ENCODE measurements around the gene ZDHHC8.

ZDHHC8 gene

GRCh38 chr22:20165913-20166312, 34.3 kb downstream of the ZDHHC8 start:
- no peak for DNase-seq

DNA sequence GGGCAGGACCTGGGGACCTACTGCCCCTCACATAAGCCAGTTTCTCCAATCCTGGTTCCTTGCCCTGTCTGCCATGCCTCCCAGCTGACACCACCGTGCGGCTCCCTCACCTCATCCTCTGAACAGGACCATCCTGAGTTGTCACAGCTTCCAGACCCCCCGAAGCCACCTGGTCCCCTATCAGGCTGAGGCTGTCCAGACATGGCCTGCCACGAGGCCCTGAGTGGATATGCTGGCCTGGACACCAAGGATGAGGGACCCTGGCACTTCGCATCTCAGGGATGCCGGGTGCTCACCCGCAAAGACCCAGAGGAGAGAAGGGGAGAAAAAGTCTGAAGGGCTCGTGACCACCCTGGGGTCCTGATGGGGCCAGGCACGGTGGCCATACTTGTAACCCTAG, 35.1 kb downstream of the ZDHHC8 start:
- no peak for DNase-seq

DNA sequence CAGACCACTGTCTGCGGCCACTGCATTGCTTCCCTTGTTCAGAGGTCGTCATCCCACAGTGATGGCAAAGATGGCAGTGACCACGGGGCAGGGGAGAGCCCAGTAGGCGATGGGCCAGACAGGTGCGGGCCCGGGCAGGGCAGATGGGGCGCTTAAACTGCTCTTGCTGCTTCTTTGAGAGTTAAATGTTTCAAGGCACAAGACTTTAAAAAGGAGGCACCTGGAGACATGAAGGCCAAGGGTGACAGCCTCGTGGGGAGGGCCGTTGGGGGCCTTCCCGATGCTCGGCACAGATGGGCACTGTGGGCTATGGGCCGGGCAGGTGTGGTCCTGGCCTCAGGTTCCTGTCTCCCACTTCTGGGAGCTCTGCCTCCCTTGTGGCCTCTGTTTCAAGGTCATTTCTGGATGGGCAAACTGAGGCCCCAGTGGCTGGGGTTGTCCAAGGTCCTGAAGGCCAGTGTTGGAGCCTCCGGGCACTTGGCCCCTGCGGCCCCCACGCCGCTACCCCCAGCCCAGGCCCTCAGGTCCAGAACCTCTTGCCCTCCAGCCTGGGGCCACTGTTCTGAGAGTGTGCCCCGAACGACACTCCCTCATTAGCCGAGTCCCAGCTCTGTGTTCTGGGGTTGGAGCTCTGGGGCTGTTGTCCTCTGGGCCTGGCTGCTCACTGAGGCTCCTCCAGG, 36.2 kb downstream of the ZDHHC8 start:
- no peak for DNase-seq

- no peak for DNase-seq
These were observed 37.7 kb downstream of the ZDHHC8 start for GRCh38 chr22:20169253-20169822.

DNA sequence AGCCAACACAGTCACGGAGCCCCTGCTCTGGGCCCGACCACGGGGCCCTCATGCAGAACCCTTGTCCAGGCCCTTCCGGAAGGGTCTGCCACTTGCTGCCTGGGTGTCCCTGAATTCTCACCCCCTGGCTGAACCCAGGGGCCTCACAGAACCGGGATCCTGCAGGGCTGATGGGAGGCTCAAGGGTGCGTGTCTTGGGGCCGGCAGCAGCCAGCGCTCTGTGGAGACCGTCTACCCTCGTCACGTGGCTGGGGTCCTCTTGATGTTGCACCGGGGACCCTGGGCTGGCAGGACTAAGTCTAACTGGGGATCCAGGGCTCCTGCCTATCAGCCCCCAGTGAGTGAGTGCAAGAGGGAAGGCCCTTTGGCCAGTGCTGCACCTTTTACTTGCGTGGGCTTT, 38.6 kb downstream of the ZDHHC8 start:
- DNase-seq: no peak

DNA sequence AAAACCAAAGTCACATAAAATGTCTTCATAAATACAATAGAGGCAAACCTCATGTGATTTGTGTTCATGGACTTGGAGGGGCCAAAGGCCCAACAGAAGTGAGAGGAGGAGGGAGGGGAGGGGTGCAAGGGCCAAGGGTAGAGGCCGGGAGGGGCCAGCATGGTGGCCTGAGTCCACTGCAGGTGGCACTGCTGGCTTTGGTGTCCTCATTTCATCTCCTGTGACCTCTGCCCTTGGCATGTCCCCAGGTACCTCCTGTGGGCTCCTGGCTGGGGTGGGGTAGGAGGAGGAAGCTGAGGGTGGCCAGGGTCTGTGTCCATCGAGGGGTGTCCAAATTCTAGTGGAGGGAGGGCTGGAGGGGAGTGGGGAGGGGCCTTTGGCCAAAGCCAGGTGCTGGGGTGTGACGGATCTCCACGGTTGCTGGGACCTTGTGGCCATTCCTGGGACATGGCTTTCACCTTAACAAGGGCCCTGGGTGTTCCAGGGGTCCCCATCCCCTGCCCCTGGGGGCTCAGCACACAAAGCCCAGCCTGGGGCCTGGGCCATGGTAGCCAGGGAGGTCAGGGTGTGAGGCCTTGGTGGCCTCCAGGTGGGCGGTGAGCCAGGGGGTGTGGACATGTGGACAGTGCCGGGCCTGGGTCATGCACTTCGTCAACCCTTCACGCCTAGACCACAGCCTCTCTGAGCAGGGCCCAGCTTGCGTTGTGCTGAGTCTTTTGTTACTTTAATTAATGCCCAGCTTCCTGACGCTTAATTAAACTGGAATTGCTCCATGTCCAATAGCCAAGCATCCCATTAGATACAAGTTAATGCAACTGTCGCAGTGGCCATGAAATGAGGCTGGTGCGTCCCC, 39.9 kb downstream of the ZDHHC8 start:
- no peak for DNase-seq

DNA sequence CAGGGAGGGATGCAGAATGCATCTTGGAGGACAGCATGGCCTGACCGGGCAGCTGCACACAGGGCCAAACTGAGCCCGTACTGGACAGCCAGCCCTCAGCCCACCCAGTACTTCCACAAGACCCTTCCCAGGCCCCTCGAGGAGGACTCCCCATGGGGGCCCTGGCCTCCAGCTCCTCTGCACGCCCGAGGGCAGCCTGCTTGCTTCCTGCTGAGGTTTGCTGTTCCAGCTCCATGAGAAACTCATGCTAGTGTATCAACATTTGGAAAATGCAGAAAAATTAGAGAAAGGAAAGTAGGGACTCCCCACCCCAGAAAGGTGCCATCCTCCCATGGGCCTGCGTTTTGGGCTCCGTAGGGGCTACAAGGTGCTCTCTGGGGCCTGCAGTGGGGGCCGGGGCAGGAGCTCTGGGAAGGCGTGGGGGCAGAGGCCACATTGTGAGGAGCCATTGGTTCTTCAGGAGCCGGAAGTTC, 40.6 kb downstream of the ZDHHC8 start:
- no peak for DNase-seq

DNA sequence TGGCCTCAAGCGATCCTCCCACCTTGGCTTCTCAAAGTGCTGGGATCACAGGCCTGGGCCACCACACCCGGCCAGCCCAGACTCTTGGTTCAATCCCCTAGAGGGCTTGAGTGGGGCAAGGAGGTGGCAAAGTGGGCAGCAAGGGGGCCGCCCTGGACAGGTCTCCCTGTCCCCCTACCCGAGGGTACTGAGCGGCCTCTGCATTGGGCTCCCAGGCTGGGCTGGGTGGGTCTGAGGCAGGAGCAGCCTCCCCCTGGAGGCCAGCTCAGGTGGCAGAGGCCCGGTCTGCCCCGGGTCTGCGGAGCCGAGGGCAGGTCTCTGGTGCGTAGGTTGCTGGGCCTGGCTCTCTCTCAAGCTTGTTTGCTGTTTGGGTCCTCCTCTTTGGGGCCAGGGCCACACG, 41.6 kb downstream of the ZDHHC8 start:
- no peak for DNase-seq

DNA sequence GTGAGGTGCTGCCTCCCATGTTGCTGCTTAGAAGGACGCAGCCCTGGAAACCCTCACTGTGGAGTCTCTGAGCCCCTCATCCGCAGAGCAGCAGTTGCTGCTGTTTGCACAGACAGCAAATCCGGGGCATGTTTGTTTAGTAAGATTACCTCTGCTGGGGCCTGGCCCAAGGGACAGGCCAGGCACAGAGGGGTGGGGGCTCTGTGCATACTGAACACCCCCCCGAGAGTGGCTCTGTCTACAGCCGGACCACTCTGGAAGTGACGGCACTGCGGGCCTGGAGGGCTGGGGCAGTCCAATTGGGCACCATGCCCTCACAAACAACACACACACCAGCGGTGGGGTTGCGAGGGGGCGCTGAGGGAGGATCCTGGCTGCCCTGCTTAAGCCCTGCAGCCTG, 42.2 kb downstream of the ZDHHC8 start:
- no peak for DNase-seq

- DNase-seq: no peak
These were observed 43.4 kb downstream of the ZDHHC8 start for GRCh38 chr22:20174785-20175596.

GRCh38 chr22:20175597-20175900, 43.9 kb downstream of the ZDHHC8 start:
- DNase-seq: no peak

GRCh38 chr22:20176421-20177085, 44.9 kb downstream of the ZDHHC8 start:
- DNase-seq: no peak

DNA sequence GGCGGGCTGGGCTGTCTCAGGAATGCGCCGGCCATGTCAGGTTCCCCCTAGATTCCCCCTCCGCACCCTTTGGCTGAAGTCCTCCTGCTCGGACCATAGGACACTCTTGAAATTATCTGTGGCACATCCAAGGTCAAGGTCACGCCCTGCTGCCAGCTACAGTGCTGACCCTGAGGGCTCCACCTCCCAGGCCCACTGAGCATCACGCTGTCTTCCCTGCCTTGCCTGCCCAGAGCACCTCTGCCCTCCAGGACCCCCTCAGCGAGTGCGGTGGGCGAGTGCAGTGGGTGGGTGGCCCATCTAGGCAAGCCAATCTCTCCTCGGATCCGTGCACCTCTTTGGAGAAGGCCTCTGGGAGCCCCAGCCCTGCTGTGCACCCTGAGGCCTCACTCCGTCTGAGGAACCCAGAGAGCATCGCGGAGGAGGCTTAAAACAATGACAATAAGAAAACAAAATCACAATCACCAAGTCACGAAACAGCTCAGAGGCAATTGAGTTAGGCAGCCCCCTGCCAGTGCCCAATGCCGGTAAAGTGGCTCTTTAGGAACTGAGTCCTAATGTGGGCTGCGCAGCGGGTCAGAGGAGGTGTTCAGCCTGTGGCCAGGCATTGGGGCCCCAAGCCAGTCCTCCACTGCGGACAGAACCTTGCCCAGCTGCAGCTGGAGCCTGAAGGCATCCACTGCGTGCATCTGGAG, 45.8 kb downstream of the ZDHHC8 start:
- no peak for DNase-seq

DNA sequence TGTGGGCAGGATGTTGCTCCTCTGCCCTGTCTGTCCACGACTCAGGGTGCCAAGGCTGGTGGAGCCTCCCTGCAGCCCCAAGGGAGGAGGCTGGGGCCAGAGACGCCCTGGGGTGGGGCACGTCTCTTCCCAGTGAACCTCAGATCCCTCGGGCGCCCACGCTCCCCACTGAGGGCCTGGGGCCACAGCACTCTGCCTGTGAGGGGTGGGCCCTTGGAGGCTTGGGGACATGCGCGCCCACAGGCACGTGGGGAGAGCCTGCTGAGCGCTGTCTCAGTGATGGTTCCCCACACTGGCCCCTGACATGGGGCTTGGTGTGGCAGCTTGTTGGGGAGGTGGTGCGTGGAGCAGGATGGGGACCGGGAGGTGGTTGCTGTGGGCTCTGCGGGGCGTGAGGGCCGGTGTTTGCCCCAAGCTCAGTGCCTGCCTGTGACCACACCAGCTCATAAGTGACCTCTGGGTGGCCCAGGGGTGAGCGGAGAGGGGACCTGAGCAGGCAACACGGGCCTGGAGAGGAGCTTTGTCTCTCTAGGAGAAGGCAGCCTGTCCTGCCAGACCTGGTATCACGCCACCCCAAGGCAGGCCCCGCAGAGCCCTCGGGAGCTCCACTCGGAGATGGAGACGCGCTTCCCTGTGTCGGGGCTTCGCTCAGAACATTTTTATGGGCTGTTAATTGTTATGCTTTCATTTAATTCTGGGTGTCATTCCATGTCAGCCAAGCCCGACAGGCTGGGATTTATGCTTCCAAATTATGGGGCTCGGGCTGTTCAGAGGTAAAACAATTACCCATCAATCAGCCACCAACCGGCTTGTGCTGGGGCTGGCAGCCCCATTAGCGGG, 46.7 kb downstream of the ZDHHC8 start:
- DNase-seq: no peak

GRCh38 chr22:20178915-20179227, 47.3 kb downstream of the ZDHHC8 start:
- no peak for DNase-seq

DNA sequence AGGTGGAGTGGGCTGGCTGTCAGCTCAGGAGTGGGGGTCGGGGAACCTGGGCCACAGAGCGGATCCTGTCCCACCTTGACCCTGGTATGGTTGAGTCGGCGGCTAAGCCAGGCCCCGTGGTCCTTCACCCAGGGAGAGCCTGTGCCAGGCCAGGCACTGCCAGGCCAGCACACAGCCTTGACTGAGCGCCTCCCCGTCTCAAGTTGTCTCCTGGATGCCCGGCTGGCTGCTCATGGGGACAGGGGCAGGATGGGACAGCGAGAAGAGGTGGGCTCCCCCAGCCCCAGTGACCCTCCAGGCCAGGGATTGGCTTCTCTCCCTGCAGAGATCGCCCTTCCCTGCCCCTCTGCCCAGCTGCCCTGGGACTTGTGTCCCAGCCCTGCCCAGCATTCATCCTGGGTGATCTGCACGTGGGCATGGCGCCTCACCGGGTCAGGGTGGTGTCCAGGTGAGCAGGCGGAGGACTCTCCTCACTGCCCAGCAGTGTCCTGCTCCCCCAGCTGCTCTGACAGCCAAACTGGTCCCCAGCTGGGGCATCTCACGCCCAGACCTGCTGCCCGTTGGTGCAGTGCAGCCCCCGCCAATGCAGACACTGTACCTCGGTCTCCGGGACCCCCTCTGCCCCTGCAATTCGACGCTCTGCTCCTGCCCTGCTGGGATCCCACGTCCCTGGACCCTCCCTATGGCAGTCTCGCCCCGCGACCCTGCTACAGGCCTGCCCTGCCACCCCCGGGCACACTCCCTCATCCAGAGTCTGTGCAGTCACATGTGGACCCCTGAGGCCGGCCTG, 48.0 kb downstream of the ZDHHC8 start:
- no peak for DNase-seq

- no peak for DNase-seq
These were observed 48.6 kb downstream of the ZDHHC8 start for GRCh38 chr22:20180245-20180630.

- no peak for DNase-seq
These were observed 49.0 kb downstream of the ZDHHC8 start for GRCh38 chr22:20180640-20181039.

GRCh38 chr22:20181194-20181883, 49.7 kb downstream of the ZDHHC8 start:
- no peak for DNase-seq

- DNase-seq: no peak
These were observed 50.3 kb downstream of the ZDHHC8 start for GRCh38 chr22:20181884-20182236.
